ENCODE data around the gene ATRNL1. TPM values are rescaled to one million over a fixed set of nuclear protein-coding genes. Genes with fewer than 3 reads are reported as not detected.
A peak's percentile ranks its signal among the peaks of the same experiment; 100 is the strongest.

Gene ATRNL1
- total and polyA plus RNA-seq, 2 of the 8 experiments (the other 6 are each of a cell fraction or from before 2014, with no cell fraction given) = 5.1 to 17.6 TPM

- H2AK5ac ChIP-seq (ENCODE audit: low read depth, low read length) = no peak overlapping the region
- no peak overlapping the region for H3K4me3 ChIP-seq (ENCODE audit: extremely low read depth in 1 of 4, insufficient read depth in 2 of 4, low read depth in 3 of 4, low read length in 4 of 4)
- H3K27me3 ChIP-seq (replicated peaks in 1 of 4; ENCODE audit: control insufficient read depth in 3 of 4, extremely low read depth in 1 of 4, insufficient read depth in 3 of 4, low read length in 3 of 4) = peaks cover 1 to 25% (median 12%) of the 10 kb centered on the region in 4 experiments; a peak in 5 of 7 replicates
- 49% methylated on average over 4 of the region's 4 CpGs; no CpG with 5 or more reads in 1 of the 2 experiments for WGBS, 2 experiments (ENCODE audit: extremely low coverage in 1 of 2, insufficient coverage in 1 of 2, insufficient read length in 1 of 2, insufficient replicate concordance in 2 of 2, low coverage in 1 of 2, low lambda C conversion rate in 2 of 2, missing lambda C conversion rate in 1 of 2)
- no peak overlapping the region for H3K27ac ChIP-seq (ENCODE audit: low read depth, low read length)
- H3K23ac ChIP-seq (ENCODE audit: insufficient read length) = no peak overlapping the region
- no peaks in the 10 kb centered on the region for H3K9me3 ChIP-seq (ENCODE audit: insufficient read depth in 2 of 2, low read depth in 1 of 2, low read length in 1 of 2)
- H4K8ac ChIP-seq (ENCODE audit: extremely low read depth, insufficient read depth, low read length) = no peak overlapping the region
- ChIA-PET POLR2A (ENCODE audit: partially characterized antibody) (no interaction called here), CTCF (ENCODE audit: partially characterized antibody) (interaction anchor here (1.6 kb wide), 1 partner anchor 52 kb away, joined by 5 read pairs; no protein-coding TSS in a partner anchor)
- H2BK5ac ChIP-seq (ENCODE audit: low read depth, low read length) = no peak overlapping the region
- no peak overlapping the region for H2AFZ ChIP-seq (ENCODE audit: low read length)
- no peak overlapping the region for H3K4me2 ChIP-seq (ENCODE audit: insufficient read depth in 1 of 2, low read depth in 2 of 2, low read length in 2 of 2)
- no peaks in the 10 kb centered on the region for H3K36me3 ChIP-seq (ENCODE audit: control insufficient read depth in 2 of 4, insufficient read depth in 4 of 4, low read length in 3 of 4)
- H2BK15ac ChIP-seq (ENCODE audit: low read length) = no peak overlapping the region
- no peaks in the 10 kb centered on the region for H4K20me1 ChIP-seq (replicated peaks in 1 of 2; ENCODE audit: control insufficient read depth in 1 of 2, insufficient read depth in 2 of 2, low read length in 2 of 2)
- H3K9ac ChIP-seq (replicated peaks in 1 of 4; ENCODE audit: extremely low read depth in 1 of 4, low read depth in 3 of 4, low read length in 3 of 4) = no peak overlapping the region
- H2BK12ac ChIP-seq (ENCODE audit: low read depth, low read length) = no peak overlapping the region
- no peak overlapping the region for H3K14ac ChIP-seq (ENCODE audit: insufficient read length)
- H2BK20ac ChIP-seq (ENCODE audit: low read length) = no peak overlapping the region
- no peak overlapping the region for H4K91ac ChIP-seq (replicated peaks; ENCODE audit: insufficient read length, low read length)
- H3K79me1 ChIP-seq (ENCODE audit: low read depth, low read length) = no peaks in the 10 kb centered on the region
- DNase-seq (ENCODE audit: low read depth in 1 of 2, low spot score in 2 of 2) = no peak
- H3K79me2 ChIP-seq (ENCODE audit: control insufficient read depth in 1 of 2, insufficient read depth in 2 of 2, low read length in 2 of 2) = no peaks in the 10 kb centered on the region
- no peak overlapping the region for H3K18ac ChIP-seq (ENCODE audit: extremely low read depth, low read length)
- peaks cover 0 to 6% (median 2%) of the 10 kb centered on the region in 4 experiments; a peak in 3 of 7 replicates for H3K4me1 ChIP-seq (replicated peaks in 1 of 4; ENCODE audit: control insufficient read depth in 3 of 4, insufficient read depth in 4 of 4, low read length in 3 of 4)
- no peak overlapping the region for H4K5ac ChIP-seq (ENCODE audit: insufficient read length, low read depth, low read length)
- no peak overlapping the region for H3K4ac ChIP-seq (replicated peaks; ENCODE audit: insufficient read length, low read depth, low read length)
- H2BK120ac ChIP-seq (replicated peaks; ENCODE audit: low read depth, low read length) = no peak overlapping the region
- TF ChIP-seq NANOG (IDR thresholded peaks at IDR 0.05; ENCODE audit: insufficient read depth, low read depth, low read length, poor library complexity, severe bottlenecking) = peak; percentile 48
- no peak for TF ChIP-seq TEAD4 (IDR thresholded peaks at IDR 0.05; ENCODE audit: low read depth, low read length)
- no peak for TF ChIP-seq USF2 (IDR thresholded peaks at IDR 0.05; ENCODE audit: low read length)
- no peak overlapping the region for H3K56ac ChIP-seq (replicated peaks; ENCODE audit: insufficient read length, low read depth, low read length)
- no peaks in the 10 kb centered on the region for H3K23me2 ChIP-seq (ENCODE audit: low read depth, low read length)
- FAIRE-seq = no peak
These were observed 788.9 kb downstream of the ATRNL1 start for GRCh38 chr10:115882021-115882420.

All from H1 (cell line).